Caki2 (cell line): ENCODE data around the gene CHST9. TPM values are rescaled to one million over a fixed set of nuclear protein-coding genes. Genes with fewer than 3 reads are reported as not detected.
A peak's percentile ranks its signal among the peaks of the same experiment; 100 is the strongest.
"Not testable (repeated sequence)": the region's sequence is repeated elsewhere in the genome, so short reads cannot be mapped to it uniquely, and the experiment has no call there.

Experiments used
- DNase-seq: peaks from one replicate; pipeline ENCODE4 v3.0.0-alpha.2; 2015; ENCODE audit warnings: low read depth
- in situ Hi-C: cut with HindIII; loops from 2 replicates; pipeline ENCODE4 v1.10.0; 2016; ENCODE audit warnings: low sequenced_read_pairs, low pct_unique_long_range_greater_than_20kb, mixed read lengths
- total RNA-seq: library from RNA; depleted of rRNA; stranded (reverse); fragments of >200 nt; shearing (Covaris generic); gene quantifications from 2 replicates; pipeline ENCODE4 v1.2.3, GENCODE V29; 2014; ENCODE audit warnings: low replicate concordance; rRNA removed

The CHST9 gene, protein sequence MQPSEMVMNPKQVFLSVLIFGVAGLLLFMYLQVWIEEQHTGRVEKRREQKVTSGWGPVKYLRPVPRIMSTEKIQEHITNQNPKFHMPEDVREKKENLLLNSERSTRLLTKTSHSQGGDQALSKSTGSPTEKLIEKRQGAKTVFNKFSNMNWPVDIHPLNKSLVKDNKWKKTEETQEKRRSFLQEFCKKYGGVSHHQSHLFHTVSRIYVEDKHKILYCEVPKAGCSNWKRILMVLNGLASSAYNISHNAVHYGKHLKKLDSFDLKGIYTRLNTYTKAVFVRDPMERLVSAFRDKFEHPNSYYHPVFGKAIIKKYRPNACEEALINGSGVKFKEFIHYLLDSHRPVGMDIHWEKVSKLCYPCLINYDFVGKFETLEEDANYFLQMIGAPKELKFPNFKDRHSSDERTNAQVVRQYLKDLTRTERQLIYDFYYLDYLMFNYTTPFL
- total RNA-seq: 0.61 TPM in 1 of 2 replicates, not detected in the other

DNA sequence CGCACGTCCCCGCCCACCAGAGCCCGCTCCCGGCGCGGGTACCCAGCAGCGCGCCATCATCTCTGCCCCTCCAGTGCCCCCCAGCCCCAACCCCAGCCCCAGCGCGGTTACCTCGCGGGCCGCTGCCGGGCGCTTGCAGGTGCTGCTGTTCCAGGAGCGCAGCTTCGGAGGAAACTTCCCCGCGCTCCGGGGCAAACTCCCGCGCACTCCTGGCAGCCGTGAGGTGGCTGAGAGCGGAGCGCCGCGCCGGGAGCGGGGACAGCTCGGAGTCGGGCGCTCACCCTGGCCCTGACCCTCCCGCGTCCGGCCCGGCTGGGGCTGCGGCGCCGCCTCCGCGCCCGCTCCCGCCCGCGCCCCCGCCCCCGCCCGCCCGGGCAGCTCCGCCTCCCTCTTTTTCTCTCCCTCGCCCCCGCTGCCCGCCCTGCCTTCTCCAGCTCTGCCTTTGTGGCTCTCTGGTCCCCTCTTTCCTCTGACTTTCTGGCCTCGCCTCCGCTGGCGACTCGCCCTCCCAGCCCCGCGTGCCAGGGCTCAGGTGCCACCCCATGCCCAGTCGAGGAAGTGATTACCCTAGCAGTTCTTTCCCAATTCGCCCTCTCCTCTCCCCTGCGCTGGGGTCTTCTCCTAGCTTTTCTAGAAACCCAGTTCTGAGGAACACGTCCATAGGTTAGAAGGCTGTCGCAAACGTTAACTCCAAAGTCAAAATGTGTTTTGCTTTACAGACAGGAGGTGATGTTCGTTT, at the start of gene CHST9:
Gene CHST9, minus strand, starts transcription at position 284 of the 739 bp plus-strand sequence. CDS start 42,499 bp downstream, outside the sequence.
- in situ Hi-C loops: no loop called here
- DNase-seq: peak; percentile 3

DNA sequence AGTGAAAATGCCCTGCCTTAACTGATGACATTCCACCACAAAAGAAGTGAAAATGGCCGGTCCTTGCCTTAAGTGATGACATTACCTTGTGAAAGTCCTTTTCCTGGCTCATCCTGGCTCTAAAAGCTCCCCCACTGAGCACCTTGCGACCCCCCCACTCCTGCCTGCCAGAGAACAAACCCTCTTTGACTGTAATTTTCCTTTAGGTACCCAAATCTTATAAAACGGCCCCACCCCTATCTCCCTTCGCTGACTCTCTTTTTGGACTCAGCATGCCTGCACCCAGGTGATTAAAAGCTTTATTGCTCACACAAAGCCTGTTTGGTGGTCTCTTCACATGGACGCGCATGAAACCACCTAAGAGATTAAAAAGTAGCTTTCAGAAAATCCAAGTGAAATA, 47.2 kb upstream of the CHST9 start:
- in situ Hi-C loops, DNase-seq: not testable (repeated sequence)

DNA sequence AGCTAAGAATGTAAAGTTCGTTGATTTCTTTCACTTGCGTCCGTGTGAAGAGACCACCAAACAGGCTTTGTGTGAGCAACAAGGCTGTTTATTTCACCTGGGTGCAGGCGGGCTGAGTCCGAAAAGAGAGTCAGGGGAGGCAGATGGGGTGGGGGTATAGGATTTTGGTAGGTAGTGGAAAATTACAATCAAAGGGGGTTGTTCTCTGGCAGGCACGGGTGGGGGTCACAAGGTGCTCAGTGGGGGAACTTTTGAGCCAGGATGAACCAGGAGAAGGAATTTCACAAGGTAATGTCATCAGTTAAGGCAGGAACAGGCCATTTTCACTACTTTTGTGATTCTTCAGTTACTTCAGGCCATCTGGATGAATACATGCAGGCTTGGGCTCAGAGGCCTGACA, 46.6 kb upstream of the CHST9 start:
- in situ Hi-C loops: not testable (repeated sequence)

DNA sequence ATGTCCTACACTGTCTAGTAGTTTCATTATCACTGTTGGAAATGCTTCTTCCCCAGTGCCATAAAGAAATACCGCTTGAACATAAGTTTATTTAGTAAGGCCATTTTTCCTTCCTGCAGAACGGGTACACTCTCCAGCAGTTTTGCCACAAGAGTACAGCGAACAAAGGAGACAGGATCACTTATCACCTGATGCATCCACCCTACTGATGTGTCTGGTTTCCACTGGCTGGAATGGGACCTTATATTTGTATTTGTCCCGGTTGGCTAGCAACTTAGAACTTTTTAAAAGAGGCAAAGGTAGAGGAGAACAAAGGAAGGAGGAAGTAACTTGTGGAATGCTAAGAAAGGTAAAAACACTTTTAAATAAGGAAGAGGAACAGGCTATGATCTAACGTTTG, 46.1 kb upstream of the CHST9 start:
- in situ Hi-C loops, DNase-seq: not testable (repeated sequence)

More for the DNA sequence above, 46.6 kb upstream of the CHST9 start:
- DNase-seq: not testable (repeated sequence)

DNA sequence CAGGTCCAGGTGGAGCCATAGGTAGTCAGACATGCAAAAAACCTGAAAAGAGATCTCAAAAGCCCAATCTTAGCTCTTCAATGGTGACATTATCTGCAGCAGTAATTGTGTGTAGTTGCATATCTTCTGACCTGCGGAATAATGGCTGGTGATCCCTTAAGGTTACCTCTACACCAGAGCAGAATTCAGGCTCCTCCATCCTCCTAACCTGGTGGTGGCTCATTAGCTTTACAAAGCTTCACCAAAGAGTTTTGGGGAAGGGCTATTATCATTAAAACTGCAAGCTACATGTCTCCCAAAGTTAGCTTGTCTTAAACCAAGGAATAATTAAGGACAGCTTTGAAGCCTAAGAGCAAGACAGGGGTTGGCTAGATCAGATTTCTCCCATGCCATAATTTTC, 42.6 kb upstream of the CHST9 start:
- DNase-seq: no peak
- in situ Hi-C loops: no loop called here

DNA sequence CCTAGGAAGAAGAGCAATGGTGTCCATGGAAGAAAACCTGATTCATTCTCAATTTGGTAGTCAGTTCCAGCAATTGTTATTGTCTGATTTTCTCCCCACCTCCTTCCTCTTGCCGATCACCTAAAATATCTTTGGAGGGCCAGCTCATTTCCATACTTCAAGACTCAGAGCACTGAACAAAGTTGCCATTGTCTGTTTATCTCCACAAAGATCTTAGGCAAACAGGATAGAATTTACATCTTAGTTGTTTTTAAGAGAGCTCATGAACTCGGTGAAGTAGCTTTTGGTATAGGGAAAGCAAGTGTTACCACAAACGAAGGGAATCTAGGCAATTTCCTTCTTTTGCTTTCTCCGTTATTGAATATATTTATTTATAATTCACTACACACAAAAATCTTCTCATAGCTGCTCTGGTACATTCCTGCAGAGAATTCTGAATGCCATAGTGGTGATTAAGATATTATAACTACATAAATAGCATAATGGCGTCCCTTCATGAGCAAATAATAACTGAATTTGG, 41.5 kb upstream of the CHST9 start:
- in situ Hi-C loops: no loop called here
- DNase-seq: no peak

DNA sequence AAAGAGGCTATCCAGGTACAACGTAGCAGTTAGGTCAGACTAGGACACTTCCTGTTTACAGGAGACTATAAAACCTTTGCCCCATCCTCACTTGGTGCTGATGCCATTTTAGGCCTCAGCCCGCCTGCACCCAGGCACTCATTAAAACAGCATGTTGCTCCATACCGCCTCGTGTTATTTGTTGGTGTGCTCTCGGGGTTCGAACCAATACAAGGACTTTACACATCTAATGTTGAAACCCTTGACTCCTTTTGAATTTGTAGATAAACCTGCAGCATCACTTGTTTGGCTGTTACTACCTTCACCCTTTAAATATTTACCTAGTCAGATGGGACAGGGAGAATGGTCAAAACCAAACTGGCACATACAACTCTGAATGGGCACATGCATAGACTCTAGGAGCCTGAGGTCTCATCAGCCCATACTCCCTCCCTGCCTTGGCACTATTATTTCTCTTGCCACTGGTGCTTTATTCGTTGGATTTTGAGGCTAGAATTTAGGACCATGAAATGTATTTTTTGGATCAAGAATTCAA, 40.9 kb upstream of the CHST9 start:
- DNase-seq: no peak
- in situ Hi-C loops: no loop called here

DNA sequence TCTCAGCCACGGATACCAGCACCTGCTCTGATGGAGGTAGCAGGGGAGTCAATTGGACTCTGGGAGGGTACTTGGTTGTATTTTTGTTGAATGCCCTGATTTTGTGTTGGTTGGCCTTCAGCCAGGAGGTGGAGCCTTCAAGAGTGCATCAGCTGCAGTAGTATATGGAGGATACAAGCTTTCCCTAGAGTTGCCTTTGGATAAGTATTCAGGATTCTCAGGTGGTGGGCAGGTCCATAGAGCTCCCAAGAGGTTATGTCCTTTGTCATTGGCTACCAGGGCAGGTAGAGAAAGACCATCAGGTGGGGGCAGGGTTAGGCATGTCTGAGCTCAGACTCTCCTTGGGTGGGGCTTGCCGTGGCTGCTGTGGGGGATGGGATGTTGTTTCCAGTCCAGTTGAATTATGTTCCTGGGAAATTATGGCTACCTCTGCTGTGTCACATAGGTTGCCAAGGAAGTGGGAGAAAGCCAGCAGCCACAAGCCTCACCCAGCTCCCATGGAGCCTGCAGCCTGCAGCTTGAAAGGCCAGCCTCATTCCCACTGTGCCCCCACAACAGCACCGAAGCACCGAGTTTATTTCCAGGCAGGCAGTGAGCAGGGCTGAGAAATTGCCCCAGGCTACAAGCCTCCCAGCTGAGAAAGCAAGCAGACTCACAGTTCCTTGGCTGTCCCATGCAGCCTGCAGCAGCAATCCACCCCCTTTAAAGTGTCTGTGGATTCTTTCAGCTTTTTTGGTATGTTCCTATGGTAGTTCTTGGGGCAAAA, 38.6 kb upstream of the CHST9 start:
- in situ Hi-C loops: no loop called here
- no peak for DNase-seq

DNA sequence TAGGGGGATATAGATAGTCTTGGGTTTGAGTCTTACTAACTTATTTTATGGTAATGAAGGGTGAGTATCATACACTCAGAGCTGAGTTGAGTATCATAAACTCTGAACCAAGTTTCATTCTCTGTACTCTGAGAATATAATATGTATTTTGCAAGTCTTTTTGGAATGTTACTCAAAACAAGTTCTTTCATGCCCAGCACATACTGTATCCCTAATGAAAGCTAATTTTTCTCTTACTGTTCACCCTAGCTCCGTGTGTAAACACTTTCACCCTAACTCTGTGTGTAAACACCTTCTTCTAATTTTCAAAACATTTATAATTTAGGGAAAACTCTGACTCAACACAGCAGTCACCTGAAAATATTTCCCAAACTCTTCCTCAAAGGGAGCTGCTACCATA, 29.7 kb upstream of the CHST9 start:
- in situ Hi-C loops: no loop called here
- DNase-seq: no peak

DNA sequence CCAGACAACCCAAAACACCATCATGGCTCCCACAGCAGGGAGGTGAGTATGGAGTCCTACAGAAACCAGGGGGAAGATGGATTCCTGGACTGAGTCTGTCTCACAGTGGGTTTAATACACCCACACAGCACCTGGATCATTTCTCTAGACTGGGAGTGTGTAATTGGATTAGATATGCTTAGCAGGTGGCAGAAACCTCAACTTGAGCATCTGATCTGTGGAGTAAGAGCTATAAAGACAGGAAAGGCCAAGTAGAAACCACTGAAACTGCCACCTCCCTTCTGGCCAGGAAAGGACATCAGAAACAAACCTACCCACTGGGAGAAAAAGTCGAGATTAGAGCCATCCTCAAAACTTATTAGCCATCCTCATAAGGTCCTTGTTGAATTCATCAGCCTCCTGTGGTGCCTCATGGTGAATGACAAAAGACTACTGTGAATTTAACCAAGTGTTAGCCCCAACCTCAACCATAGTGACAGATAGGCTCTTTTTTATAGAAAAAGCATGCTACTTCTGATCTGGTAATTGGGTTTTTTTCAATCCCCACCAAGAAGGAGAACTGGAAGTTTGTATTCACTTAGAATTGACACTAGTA, 28.1 kb upstream of the CHST9 start:
- DNase-seq: no peak
- in situ Hi-C loops: no loop called here

DNA sequence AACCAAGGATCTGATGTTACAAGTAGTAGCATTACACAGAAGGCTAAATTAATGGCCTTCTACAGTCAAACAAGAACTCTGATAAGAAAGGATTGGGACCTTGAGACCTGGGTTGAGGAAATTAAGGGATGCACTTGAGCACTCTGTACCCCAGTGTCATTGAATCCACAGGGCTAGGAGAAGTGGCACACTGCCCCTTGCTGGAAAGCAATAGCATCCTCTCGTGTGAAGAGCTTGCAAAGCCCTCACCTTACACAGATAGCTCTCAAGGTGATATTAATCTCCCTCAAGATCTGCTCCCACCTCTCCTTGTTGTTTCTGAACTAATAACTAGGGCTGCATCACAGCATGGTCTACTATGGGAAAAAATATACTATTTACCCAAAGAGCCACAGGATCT, 26.5 kb upstream of the CHST9 start:
- no peak for DNase-seq
- in situ Hi-C loops: no loop called here

DNA sequence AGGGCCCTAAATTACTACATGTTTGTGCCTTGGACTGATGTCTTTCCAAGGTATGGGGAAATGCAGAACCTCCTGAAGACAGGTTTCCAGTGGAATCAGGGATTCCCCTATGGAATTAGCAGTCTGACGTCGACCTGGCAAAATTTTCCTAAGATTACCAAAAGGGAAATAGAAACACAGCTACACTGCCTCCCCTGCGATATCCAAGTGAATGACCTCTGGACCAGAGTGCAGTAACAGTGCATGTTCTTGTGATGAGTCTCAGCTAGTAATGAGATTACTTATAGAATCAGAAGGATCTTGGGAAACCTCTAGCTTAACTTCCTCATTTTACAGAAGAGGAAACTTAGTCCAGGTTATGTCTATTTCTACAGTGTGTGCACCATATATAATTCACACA, 21.3 kb upstream of the CHST9 start:
- no peak for DNase-seq
- in situ Hi-C loops: no loop called here

DNA sequence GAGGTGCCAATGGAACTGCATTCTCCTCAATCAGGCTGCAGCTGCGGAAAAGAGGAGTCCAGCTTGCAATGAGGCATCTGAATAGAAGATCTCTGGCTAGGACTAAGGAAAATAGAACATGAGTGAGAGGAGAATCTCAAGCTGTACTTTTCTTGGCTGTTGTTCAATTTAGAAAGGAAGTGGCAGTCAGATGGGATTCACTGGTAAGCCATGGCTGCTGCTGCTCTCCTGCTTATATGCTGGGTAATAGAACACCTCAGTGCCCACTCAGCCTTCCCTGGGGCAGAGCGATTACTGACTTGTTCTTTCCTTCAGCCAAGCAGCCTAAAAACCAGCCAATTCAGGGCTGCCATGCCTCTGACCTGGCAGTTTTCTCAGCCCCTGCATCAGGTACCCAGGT, 17.6 kb upstream of the CHST9 start:
- DNase-seq: no peak
- in situ Hi-C loops: no loop called here

DNA sequence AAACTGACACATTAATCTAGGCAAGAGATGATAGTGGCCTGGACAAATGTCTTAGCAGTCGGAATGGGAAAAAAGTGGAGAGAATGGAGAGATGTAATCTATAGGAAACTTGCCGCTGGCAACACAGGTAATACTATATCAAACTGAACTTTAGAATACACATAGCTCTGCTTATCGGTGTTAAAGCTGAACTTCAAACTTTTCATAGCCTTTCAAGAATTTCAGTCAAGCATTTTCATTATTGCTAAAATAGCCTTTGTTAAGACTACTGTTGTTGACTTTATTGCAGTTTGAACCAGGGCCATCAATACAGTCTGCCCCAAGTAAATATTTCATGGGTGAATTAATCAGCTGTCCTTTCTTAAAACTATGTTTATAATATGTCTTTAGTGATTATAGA, 12.9 kb upstream of the CHST9 start:
- in situ Hi-C loops: no loop called here
- no peak for DNase-seq

DNA sequence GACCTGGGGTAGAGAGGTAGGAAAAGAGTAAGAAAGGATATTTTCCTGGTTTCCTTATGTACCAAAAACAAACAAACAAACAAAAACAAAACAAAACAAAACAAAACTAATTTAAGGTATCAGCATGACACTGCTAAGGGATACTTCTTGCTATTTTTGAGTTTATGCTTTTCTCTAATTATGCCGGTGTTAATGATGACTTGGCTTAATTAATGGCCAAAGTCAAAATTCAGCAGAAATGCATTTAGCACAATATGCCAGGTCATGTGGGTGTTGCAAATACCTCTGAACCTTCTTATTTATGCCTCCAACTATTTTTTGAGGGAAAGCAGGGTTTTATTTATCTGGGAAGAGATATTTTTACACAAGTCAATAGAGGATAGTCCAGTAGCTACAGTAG, 3.2 kb upstream of the CHST9 start:
- in situ Hi-C loops: no loop called here
- no peak for DNase-seq

DNA sequence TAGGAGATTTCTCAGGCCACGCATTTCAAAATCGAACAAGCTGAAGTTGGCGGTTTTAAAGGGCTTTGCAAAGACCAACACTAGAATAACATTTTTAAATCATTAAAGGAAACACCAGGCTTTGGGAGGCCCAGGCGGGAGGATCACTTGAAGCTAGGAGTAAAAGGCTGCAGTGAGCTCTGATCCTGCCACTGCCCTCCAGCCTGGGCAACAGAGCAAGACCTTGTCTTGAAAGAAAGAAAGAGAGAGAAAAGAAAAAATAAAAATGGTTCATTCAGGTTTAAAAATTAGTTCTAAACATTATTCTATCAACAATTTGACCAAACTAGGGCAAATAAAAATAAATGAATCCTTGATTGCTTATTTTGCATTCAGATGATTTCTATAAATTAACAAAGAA, 789 bp upstream of the CHST9 start:
- in situ Hi-C loops: no loop called here

DNA sequence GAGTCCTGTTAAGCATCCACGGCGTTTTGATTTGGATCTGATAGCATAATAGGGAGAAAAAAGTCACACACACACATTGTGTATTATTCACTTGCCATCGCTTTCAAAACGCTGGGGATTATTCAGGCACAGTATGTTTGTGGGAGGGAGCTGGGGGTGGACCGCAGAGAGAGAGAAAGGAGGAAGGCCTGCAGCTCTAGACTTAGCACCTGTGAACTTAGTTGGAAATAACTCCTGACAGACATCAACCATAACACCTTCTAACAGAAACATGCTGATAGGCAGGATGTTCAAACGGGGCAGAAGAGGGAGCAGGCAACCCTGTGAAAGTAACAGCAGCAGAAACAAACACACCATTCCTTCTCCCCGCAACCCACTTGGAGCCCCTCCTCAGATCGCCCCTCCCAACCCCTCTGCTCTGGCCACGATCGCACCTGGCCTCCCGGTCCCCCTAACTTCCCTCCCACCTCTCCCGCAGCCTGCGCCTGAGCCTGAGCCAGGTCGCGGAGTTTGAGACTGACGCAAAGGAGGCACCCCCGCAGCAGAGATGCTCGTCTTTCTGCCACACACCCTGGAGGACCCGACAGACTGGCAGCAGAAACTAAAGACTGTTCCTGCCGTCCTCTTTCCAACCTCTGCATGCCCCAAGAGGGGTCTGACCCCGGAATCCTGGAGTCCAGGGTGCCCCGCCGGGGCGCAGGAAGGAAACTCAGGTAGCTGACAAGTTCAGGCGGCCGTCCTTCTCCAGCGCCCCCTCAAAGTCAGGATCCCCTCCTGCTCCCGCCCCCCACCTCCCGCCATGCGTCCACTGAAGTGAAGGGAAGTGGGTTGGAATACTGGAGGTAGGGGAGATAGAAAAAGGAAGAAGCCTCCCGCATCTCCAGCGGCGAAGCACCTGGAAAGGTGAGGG, 738 bp downstream of the CHST9 start:
- in situ Hi-C loops: no loop called here
- DNase-seq: no peak

More for the DNA sequence above, 789 bp upstream of the CHST9 start:
- no peak for DNase-seq
